ENCODE data around the gene TEX53. TPM values are rescaled to one million over a fixed set of nuclear protein-coding genes. Genes with fewer than 3 reads are reported as not detected.

TEX53 gene
- polyA plus RNA-seq, 1 donor from 2014 or later, result not detected

- Histone ChIP-seq H3K27ac (ENCODE audit: low read length) (no peak overlapping the region), H3K36me3 (ENCODE audit: insufficient read depth, low read length) (no peaks in the 10 kb centered on the region), H3K27me3 (ENCODE audit: insufficient read depth, low read depth, low read length) (no peaks in the 10 kb centered on the region), H3K9me2 (ENCODE audit: insufficient read depth, low read length) (no peaks in the 10 kb centered on the region), H3F3A (ENCODE audit: insufficient read depth, low read length, poor library complexity, severe bottlenecking) (no peaks in the 10 kb centered on the region), H3K9ac (ENCODE audit: low read length) (peak overlapping the region; percentile 76), H3K4me2 (ENCODE audit: low read length) (peak overlapping the region; percentile 76), H3K79me2 (replicated peaks; ENCODE audit: insufficient read depth, low read length) (no peaks in the 10 kb centered on the region), H4K20me1 (ENCODE audit: insufficient read depth) (no peaks in the 10 kb centered on the region), H2AFZ (ENCODE audit: low read depth, low read length) (peak overlapping the region; percentile 65), H3K9me3 (ENCODE audit: low read length) (no peaks in the 10 kb centered on the region), H3K4me3 (ENCODE audit: low read length) (peak overlapping the region; percentile 76)
- TF ChIP-seq SMC3 (conservative IDR thresholded peaks at IDR 0.05; ENCODE audit: poor library complexity) (no peak), TAF1 (IDR thresholded peaks at IDR 0.05; ENCODE audit: low read depth) (no peak), POLR2AphosphoS5 (IDR thresholded peaks at IDR 0.05) (no peak), EZH2 (IDR thresholded peaks at IDR 0.05; ENCODE audit: borderline replicate concordance, insufficient read depth, low read length, poor library complexity, severe bottlenecking) (no peak), MXI1 (conservative IDR thresholded peaks at IDR 0.05; ENCODE audit: poor library complexity, severe bottlenecking) (peak; percentile 19)
- TF ChIP-seq, protein P1, sequence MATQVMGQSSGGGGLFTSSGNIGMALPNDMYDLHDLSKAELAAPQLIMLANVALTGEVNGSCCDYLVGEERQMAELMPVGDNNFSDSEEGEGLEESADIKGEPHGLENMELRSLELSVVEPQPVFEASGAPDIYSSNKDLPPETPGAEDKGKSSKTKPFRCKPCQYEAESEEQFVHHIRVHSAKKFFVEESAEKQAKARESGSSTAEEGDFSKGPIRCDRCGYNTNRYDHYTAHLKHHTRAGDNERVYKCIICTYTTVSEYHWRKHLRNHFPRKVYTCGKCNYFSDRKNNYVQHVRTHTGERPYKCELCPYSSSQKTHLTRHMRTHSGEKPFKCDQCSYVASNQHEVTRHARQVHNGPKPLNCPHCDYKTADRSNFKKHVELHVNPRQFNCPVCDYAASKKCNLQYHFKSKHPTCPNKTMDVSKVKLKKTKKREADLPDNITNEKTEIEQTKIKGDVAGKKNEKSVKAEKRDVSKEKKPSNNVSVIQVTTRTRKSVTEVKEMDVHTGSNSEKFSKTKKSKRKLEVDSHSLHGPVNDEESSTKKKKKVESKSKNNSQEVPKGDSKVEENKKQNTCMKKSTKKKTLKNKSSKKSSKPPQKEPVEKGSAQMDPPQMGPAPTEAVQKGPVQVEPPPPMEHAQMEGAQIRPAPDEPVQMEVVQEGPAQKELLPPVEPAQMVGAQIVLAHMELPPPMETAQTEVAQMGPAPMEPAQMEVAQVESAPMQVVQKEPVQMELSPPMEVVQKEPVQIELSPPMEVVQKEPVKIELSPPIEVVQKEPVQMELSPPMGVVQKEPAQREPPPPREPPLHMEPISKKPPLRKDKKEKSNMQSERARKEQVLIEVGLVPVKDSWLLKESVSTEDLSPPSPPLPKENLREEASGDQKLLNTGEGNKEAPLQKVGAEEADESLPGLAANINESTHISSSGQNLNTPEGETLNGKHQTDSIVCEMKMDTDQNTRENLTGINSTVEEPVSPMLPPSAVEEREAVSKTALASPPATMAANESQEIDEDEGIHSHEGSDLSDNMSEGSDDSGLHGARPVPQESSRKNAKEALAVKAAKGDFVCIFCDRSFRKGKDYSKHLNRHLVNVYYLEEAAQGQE (IDR thresholded peaks at IDR 0.05; ENCODE audit: borderline replicate concordance), result peak; percentile 21
Measured at GRCh38 chr9:114611516-114612271, 45.9 kb downstream of the TEX53 start.

DNA sequence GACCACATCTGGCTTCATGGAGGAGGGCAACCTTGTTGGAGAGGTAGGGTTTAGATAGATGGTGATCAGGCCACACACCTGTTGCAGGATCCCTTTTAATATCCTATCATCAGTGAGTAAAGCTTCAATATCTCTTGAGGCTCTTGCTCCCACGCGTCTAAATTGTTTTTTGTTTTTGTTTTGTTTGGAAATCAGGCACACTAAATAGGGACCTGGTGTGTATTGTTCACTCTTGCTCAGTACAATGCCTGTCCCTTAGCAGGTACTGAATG is 49.1 kb downstream of the TEX53 start:
- Histone ChIP-seq H3K36me3 (ENCODE audit: insufficient read depth, low read length) (no peaks in the 10 kb centered on the region), H4K20me1 (ENCODE audit: insufficient read depth) (no peaks in the 10 kb centered on the region), H3K9me2 (ENCODE audit: insufficient read depth, low read length) (no peaks in the 10 kb centered on the region), H3K4me2 (ENCODE audit: low read length) (no peak overlapping the region), H3K4me3 (ENCODE audit: low read length) (no peak overlapping the region), H3K9ac (ENCODE audit: low read length) (no peak overlapping the region), H3K27ac (ENCODE audit: low read length) (no peak overlapping the region), H2AFZ (ENCODE audit: low read depth, low read length) (no peak overlapping the region), H3K79me2 (replicated peaks; ENCODE audit: insufficient read depth, low read length) (no peaks in the 10 kb centered on the region), H3K27me3 (ENCODE audit: insufficient read depth, low read depth, low read length) (no peaks in the 10 kb centered on the region), H3F3A (ENCODE audit: insufficient read depth, low read length, poor library complexity, severe bottlenecking) (no peaks in the 10 kb centered on the region), H3K9me3 (ENCODE audit: low read length) (no peaks in the 10 kb centered on the region)
- TF ChIP-seq SMC3 (conservative IDR thresholded peaks at IDR 0.05; ENCODE audit: poor library complexity) (no peak), POLR2AphosphoS5 (IDR thresholded peaks at IDR 0.05) (no peak), CTCF (IDR thresholded peaks at IDR 0.05; ENCODE audit: poor library complexity, severe bottlenecking) (no peak), RAD21 (conservative IDR thresholded peaks at IDR 0.05) (no peak), TAF1 (IDR thresholded peaks at IDR 0.05; ENCODE audit: low read depth) (no peak)
